T-helper 2 cell (primary cell): ENCODE data around the gene C7orf33.
"Not testable (repeated sequence)": the region's sequence is repeated elsewhere in the genome, so short reads cannot be mapped to it uniquely, and the experiment has no call there.

Source experiments
- DNase-seq, 5 experiments: peaks; one replicate each; pipeline versions ENCODE4 v3.0.0 to v3.0.0-alpha.2; 2012 to 2022

C7orf33 gene

GRCh38 chr7:148581624-148582023, 8.9 kb upstream of the C7orf33 start:
- DNase-seq: no peak

- peak in 1 of 5 experiments; percentile 86 for DNase-seq
Observed at GRCh38 chr7:148584154-148584827, 6.3 kb upstream of the C7orf33 start.

DNA sequence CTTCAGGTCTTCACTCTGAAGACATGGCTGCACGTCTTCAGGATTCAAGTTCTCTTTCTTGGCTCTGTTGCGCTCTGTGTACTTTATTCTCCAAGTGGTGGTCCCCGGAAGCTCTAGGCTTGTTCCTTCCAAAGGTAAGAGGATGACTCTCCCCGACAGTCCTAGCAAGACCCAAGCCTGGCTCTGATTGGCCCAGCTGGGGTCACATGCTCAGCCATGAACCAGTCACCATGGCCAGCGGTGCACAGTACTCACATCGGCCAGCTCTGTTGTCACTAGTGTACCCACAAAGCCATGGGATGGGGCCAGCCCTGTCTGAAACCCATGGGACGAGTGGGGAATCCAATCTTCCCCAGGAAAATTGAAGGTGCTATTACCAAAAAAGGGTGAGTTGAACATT, 5.2 kb upstream of the C7orf33 start:
- no peak for DNase-seq

DNA sequence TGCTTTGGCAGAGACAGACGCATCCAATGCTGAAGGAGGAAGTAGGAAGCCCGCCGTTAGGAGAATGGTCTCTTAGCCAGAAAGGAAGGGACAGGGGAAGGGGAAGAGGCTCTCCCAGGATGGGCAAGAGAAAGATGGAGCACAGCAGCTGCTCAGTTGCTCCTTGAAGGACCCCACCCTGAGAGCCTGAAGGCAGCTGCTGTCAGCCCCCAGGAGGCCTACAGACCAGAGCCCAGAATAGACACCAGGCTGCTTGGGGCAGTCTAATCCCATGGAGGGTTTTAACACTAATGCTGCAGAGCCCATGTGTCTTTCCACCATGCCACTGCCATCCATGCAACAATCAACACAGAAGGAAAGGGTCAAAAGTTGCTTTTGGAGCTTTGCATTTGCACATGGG, 3.5 kb upstream of the C7orf33 start:
- no peak for DNase-seq

- no peak for DNase-seq
Observed at GRCh38 chr7:148588168-148588567, 2.4 kb upstream of the C7orf33 start.

DNA sequence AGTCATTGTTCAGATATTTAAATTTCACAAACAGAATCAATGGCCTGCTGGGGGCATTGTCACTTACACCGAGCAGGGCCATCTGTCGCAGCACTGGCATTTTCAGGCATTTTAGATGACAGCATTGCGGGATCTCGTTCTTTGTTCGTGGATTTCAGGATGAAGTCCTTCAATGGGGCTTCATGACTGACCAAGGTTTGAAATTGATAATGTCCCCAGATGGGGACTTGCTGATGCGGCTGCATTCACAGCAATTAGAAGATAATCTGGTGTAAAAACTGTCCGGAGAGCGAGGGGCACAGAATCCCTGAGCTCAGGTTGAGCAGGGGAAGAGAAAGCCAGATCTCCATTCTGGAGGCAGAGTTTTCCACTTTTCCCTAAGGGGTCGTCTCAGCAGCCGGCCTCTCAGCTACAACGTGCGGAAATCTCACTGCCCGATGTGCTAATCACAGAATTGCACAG, 1.9 kb upstream of the C7orf33 start:
- no peak for DNase-seq

DNA sequence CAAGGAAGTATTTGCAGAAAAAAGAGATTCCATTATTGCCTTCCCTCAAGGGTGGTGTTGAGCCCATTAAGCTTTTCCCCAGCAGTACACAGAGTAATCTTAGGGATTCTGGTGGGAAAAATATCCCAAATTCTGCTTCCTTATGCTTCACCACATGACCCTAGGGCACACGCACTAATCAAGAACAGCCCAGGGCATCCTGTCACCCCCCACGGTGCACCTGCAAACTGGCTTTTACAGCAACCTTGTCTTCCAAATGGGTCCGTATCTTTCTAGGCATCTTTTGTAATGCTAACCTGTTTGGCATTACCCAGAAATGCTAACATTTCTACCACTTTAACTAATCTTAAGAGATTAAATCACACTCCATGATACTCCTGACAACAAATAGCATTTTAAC, 926 bp upstream of the C7orf33 start:
- no peak for DNase-seq

DNA sequence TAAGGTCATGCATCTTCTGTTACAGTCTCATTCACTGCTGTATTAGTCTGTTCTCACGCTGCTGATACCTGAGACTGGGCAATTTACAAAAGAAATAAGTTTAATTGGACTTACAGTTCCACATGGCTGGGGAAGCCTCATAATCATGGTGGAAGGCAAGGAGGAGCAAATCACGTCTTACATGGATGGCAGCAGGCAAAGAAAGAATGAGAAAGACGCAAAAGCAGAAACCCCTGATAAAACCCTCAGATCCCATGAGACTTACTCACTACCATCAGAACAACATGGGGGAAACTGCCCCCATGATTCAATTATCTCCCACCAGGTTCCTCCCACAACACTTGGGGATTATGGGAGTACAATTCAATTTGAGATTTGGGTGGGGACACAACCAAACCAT, 5.8 kb downstream of the C7orf33 start:
- DNase-seq: not testable (repeated sequence)

DNA sequence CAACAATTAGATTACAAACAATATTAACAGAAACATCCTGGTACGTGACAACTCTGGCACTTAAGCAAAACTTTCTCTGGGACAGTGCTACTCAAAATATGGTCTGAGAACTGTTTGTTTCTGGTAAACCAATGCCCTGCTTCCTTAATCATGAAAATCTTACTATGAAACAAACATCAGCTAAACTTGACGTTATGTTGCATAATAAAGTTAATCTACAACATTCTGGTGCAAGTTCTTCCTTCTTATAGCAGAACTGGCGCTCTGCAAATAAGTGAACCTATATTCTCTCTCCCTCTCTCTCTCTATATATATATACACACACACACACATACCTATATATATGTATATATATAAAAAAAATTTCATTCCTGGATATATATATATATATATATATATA, 7.8 kb downstream of the C7orf33 start:
- DNase-seq: no peak

DNA sequence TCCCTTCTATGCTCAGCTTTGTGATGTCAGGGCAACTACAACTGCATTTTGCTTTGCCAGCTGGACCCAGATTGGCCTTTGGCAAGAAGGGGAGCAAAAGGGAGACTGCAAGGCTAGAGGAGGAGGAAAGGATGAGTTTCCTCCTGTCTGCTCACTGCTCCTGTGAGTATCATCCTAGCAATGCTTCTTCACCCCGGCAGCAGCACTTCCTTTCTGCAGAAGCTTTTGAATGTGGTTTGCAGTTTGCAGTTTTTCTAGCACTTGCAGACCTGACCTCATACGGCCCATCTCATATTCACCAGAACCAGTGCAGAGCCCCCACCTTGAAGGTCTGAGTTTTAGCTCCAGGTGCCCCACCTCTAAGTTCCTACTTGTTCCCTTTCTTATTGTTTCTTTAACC, 14.8 kb downstream of the C7orf33 start:
- peak in 1 of 5 experiments; percentile 45 for DNase-seq

GRCh38 chr7:148607151-148607661, 16.6 kb downstream of the C7orf33 start:
- DNase-seq: peak in 1 of 5 experiments; percentile 51

GRCh38 chr7:148609045-148609725, 18.6 kb downstream of the C7orf33 start:
- peak in 1 of 5 experiments; percentile 64 for DNase-seq

- no peak for DNase-seq
Observed at GRCh38 chr7:148611692-148612091, 21.1 kb downstream of the C7orf33 start.

GRCh38 chr7:148615085-148615730, 24.6 kb downstream of the C7orf33 start:
- DNase-seq: no peak

- no peak for DNase-seq
Observed at GRCh38 chr7:148620749-148621359, 30.3 kb downstream of the C7orf33 start.

DNA sequence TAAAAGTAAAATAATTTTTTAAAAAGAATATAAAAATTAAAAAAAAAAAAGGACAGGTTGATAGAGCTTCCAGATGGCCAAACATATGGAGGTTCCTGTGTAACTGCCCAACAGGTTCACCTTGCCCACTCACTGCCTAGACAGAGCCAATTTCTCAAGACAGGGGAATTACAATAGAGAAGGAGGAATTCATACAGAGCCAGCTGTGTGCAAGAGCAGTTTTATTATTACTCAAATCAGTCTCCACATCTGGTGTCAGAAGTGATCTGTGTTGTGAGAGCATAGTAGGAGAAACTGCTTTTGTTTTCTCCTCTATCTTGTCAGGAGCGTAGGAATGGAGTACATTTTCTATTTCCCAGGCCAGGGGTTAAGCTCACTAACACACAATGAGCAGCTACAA, 31.0 kb downstream of the C7orf33 start:
- no peak for DNase-seq

DNA sequence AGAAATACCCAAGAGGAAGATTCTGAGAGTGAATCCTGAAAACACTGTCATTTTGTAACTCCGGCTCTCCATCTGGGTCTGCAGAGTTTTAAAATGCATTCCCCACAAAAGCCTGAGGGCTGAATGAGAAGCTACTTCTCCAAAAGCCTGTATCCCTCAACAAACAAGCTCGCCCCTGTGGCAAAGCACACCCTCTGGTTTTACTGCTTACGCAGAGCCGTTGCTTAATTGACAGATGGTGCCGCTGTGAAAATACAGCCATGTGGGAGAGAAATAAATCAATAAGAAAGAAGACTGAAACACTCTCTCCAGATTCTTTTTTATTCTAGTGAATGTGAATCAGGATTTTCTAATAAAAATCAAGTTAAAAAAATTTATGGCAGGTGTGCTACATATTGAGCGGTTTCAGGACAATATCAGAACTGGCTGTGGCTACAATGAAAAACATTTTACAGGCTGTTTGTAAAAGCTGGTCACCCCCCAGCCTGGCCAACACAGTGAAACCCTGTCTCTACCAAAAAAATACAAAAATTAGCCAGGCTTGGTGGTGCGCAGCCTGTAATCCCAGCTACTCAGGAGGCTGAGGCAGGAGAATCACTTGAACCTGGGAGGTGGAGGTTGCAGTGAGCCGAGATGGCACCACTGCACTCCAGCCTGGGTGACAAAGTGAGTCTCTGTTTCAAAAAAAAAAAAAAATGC, 32.5 kb downstream of the C7orf33 start:
- no peak for DNase-seq

DNA sequence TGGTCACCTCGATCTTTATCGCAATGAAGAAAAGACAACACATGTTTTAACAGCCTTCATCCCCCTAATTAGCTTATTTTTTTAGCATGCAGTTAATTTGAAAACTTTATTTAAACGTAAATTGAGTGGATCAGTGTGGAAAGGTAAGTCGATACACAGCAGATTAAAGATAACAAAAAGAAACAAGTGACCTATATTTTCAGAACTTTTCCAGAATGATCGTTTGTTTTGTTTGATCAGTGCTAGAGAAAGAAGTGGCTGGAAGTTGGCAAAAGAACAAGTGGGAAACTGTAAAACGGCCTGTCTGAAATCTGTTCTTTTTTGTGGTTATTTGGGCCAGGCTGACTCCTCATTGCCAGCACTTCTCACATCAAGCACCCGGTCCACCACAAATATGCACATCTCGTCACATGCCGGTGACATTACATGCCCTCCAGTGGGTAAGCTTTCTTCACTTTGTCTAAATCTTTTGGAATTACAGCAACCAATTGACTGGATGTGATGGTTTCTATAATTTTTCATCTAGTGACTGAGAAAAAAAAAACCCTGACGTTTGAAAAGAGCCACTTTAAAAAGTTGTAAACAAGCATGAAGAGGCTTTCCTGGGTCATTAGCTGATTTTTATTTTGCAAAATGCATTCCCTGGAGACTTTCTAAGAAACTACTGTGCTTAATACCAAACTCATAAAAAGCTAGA, 33.2 kb downstream of the C7orf33 start:
- DNase-seq: no peak

DNA sequence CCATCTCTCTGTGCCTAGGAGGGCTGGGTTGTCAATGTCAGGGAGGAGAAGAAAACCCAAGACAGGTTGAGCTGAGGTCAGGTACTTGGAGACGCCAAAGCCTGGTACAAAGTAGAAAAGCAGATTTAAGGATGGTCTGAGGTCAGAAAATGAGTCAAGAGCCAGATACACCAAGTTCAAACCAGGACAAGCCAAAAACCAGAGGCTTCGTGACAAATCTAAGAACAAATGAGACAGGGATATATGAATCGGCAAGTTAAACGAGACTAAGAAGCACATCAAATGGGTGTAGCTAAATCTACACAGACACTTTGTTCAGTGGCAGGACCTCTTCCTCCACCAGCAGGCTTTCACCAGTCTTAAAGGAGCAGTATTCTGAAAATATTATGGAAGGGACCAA, 34.2 kb downstream of the C7orf33 start:
- peak in 1 of 5 experiments; percentile 53 for DNase-seq

GRCh38 chr7:148625342-148625741, 34.8 kb downstream of the C7orf33 start:
- no peak for DNase-seq

DNA sequence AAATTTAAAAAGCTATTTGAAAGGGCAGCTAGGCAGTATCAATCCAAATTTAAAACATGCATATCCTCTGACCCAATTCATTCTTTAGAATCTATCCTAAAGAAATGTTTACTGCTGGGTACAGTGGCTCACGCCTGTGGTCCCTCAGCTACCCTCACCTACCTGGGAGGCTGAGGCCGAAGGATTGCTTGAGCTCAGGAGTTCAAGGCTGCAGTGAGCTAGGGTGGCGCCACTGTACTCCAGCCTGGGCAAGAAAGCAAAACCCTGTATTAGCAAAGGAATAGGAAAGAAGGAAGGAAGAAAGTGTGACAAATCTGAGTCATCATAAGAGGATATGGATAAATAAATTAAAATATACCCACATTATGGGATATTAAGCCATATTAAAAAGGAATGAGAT, 36.3 kb downstream of the C7orf33 start:
- no peak for DNase-seq

DNA sequence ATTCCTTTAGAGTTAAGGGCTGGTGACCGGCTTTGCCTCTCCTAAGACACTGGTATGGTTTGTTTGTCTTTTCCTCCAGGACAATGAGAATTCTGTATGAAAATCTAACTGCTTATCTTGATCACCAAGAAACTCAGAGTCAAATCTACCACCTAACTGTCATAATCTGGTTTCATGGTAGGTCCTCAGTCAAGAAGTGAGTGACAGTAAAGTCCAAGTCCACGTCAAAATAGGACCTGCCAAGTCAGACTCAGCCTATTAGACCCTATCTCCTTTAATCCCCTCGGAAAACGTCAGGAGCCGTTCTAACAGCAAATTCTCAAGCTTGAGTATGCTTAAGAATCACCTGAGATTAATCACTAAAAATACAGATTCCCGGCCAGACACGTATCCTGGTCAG, 37.4 kb downstream of the C7orf33 start:
- peak in 1 of 5 experiments; percentile 78 for DNase-seq
